GM19372 (cell line): ENCODE measurements around the gene TYROBP.
"Not testable (repeated sequence)": the region's sequence is repeated elsewhere in the genome, so short reads cannot be mapped to it uniquely, and the experiment has no call there.

Experiments
- ATAC-seq: cut with Tn5 transposase; IDR thresholded peaks from one replicate; pipeline ENCODE4 v1.9.1; 2021; ENCODE audit warnings: mild to moderate bottlenecking, low read depth, moderate library complexity; ENCODE audit not compliant: unreplicated experiment

TYROBP gene

GRCh38 chr19:35901854-35902661 lies 6.0 kb downstream of the TYROBP start, which contains the start of gene HCST:
Gene HCST, plus strand, starts transcription at chr19:35902529. Its CDS starts 65 bp downstream, at chr19:35902594.
- no peak for ATAC-seq

- no peak for ATAC-seq
These were observed 6.9 kb downstream of the TYROBP start for GRCh38 chr19:35901055-35901644.

- ATAC-seq: peak; percentile 41
These were observed 8.4 kb downstream of the TYROBP start for GRCh38 chr19:35899547-35900214.

- no peak for ATAC-seq
These were observed 9.6 kb downstream of the TYROBP start for GRCh38 chr19:35898499-35898809.

GRCh38 chr19:35897706-35898451 lies 10.2 kb downstream of the TYROBP start:
- ATAC-seq: no peak

GRCh38 chr19:35896643-35897040 lies 11.5 kb downstream of the TYROBP start:
- ATAC-seq: no peak

- ATAC-seq: no peak
These were observed 12.0 kb downstream of the TYROBP start for GRCh38 chr19:35895911-35896642.

GRCh38 chr19:35894342-35894741 lies 13.8 kb downstream of the TYROBP start:
- ATAC-seq: no peak

GRCh38 chr19:35891819-35892218 lies 16.3 kb downstream of the TYROBP start:
- ATAC-seq: not testable (repeated sequence)

- no peak for ATAC-seq
These were observed 17.9 kb downstream of the TYROBP start for GRCh38 chr19:35890113-35890650.

GRCh38 chr19:35889370-35890112 lies 18.6 kb downstream of the TYROBP start:
- ATAC-seq: no peak

GRCh38 chr19:35888398-35888797 lies 19.7 kb downstream of the TYROBP start:
- no peak for ATAC-seq

- ATAC-seq: no peak
These were observed 20.9 kb downstream of the TYROBP start for GRCh38 chr19:35887197-35887596.

GRCh38 chr19:35885904-35886303 lies 22.2 kb downstream of the TYROBP start:
- no peak for ATAC-seq

- ATAC-seq: no peak
These were observed 22.8 kb downstream of the TYROBP start for GRCh38 chr19:35885225-35885738.

GRCh38 chr19:35883882-35884281 lies 24.2 kb downstream of the TYROBP start:
- ATAC-seq: no peak

GRCh38 chr19:35882114-35882832 lies 25.8 kb downstream of the TYROBP start:
- ATAC-seq: no peak

GRCh38 chr19:35879770-35880317 lies 28.3 kb downstream of the TYROBP start:
- ATAC-seq: no peak
